ENCODE data around the gene RBM15B. TPM values are rescaled to one million over a fixed set of nuclear protein-coding genes. Genes with fewer than 3 reads are reported as not detected.

Gene RBM15B
- total RNA-seq, 4 donors from 2014 or later = 26.3 to 35.3 (median 27.0) TPM

DNA sequence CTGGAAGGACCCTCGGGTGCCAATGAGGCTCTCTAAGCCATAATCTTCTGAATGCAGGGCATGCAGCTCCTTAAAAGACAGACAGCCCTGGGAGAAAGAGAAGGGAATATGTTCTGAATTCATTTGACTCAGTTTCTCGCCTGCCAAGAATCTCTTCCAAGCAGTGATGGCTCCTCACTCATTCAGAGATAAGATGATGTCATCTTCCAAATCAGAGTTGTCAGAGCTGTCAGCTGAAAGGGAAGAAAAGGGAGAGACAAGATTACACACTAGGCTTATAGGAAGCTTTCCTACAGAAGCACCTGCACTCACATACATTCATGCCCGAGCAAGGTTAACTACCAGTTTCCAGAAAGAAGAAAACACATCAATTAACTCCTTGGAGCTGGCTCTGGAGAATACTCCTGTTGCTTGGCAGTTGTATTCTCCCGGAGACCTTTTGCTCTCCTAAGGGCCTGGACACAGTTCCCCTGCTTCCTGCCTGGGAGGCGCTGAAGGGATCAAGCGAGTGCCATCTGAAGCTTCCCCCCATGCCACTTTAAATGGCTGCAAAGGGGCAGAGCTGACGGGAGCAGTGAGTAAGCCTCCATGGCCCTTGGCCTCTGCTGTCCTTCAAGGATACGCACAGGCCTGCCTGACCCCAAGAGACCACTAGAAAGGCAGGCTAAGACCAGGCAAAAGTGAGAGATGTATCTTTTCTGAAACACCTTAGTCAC, 7.7 kb downstream of the RBM15B start:
- Histone ChIP-seq H3K27me3 (no peaks in the 10 kb centered on the region), H3K4me1 (peaks cover 7 to 39% (median 16%) of the 10 kb centered on the region in 3 donors), H3K27ac (no peak overlapping the region), H3K9me3 (no peaks in the 10 kb centered on the region), H3K4me3 (no peak overlapping the region), H3K36me3 (peaks cover 11 to 100% (median 35%) of the 10 kb centered on the region in 3 donors)
- no peak for TF ChIP-seq CTCF (IDR thresholded peaks at IDR 0.05)
- no peak for TF ChIP-seq POLR2A (IDR thresholded peaks at IDR 0.05)
- intact Hi-C loops (cut with DNase I) = loop anchor here (10.0 kb wide), 1 partner anchor 286 kb away; no protein-coding TSS in a partner anchor
- no peak for DNase-seq
- 61 to 73% methylated on average over 3 to 6 of the region's 8 CpGs for WGBS, 2 donors

DNA sequence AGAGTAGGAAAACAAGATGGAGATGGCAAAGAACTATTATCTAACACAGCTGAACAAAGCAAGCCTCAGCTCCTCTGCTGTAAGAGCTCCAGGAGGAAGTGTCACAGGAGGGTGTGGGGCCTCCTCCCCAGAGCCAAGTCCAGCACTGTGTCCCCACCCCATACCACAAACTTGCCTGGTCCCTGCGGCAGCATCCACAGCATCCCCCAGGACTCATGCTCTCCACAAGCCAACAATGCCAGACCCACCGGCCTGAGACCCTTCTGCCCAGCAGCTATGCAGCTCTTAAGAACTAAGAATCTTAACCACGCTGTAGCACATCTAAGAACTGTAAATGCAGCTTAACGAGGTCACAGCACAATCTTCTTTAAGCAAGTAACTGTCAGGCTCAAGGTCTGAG, 9.1 kb downstream of the RBM15B start:
- TF ChIP-seq CTCF (IDR thresholded peaks at IDR 0.05) = no peak
- no peak for TF ChIP-seq POLR2A (IDR thresholded peaks at IDR 0.05)
- Histone ChIP-seq H3K9me3 (no peaks in the 10 kb centered on the region), H3K36me3 (peaks cover under 1 to 100% (median 23%) of the 10 kb centered on the region in 3 donors), H3K4me3 (no peak overlapping the region), H3K27ac (no peak overlapping the region), H3K27me3 (no peaks in the 10 kb centered on the region), H3K4me1 (peaks cover 4 to 25% (median 8%) of the 10 kb centered on the region in 3 donors)
- no peak for DNase-seq
- WGBS, 2 donors = 81 to 90% methylated on average over 3 to 4 of the region's 4 CpGs
- intact Hi-C loops (cut with DNase I) = no loop called here

DNA sequence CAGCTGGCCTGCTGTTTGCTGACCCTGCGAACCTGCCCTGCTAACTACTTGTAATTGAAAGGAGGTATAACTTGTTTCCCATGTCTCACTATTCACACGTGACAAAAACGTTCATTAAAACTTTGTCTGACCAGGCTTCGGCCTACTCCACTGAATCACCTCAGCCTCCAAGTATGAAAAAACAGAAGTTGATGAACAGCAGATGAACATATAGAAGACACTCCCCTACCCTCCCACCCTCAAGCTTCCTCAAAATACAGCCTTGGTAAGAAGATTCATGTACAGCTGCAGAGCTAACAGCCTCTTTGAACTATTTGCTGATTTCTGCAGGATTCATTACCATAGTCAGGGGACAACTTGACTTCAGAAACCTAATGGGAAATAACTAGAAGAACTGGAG, 10.7 kb downstream of the RBM15B start:
- WGBS, 2 donors = 83 to 89% methylated on average over 4 of the region's 4 CpGs
- Histone ChIP-seq H3K27ac (no peak overlapping the region), H3K4me3 (no peak overlapping the region), H3K36me3 (peaks cover 0 to 98% (median 11%) of the 10 kb centered on the region in 3 donors), H3K9me3 (no peaks in the 10 kb centered on the region), H3K27me3 (no peaks in the 10 kb centered on the region), H3K4me1 (peaks cover 0 to 9% (median 2%) of the 10 kb centered on the region in 3 donors)
- DNase-seq = no peak
- TF ChIP-seq CTCF (IDR thresholded peaks at IDR 0.05) (no peak), POLR2A (IDR thresholded peaks at IDR 0.05) (no peak)
- intact Hi-C loops (cut with DNase I) = no loop called here

- Histone ChIP-seq H3K36me3 (peaks cover 0 to 95% (median 7%) of the 10 kb centered on the region in 3 donors), H3K9me3 (no peaks in the 10 kb centered on the region), H3K4me1 (no peaks in the 10 kb centered on the region), H3K4me3 (no peak overlapping the region), H3K27me3 (no peaks in the 10 kb centered on the region), H3K27ac (no peak overlapping the region)
- intact Hi-C loops (cut with DNase I) = no loop called here
- TF ChIP-seq POLR2A (IDR thresholded peaks at IDR 0.05) = no peak
- TF ChIP-seq CTCF (IDR thresholded peaks at IDR 0.05) = no peak
- no peak for DNase-seq
Observed at GRCh38 chr3:51403675-51404074, 12.6 kb downstream of the RBM15B start.

- peaks cover 0 to 95% (median 11%) of the 10 kb centered on the region in 3 donors for H3K36me3 ChIP-seq
- intact Hi-C loops (cut with DNase I) = no loop called here
- no peak for TF ChIP-seq CTCF (IDR thresholded peaks at IDR 0.05)
- no peak for TF ChIP-seq POLR2A (IDR thresholded peaks at IDR 0.05)
- no peaks in the 10 kb centered on the region for H3K9me3 ChIP-seq
- no peaks in the 10 kb centered on the region for H3K4me1 ChIP-seq
- no peak overlapping the region for H3K27ac ChIP-seq
- WGBS, 2 donors = 80 to 95% methylated on average over 2 of the region's 2 CpGs
- DNase-seq = no peak
- no peak overlapping the region for H3K4me3 ChIP-seq
- H3K27me3 ChIP-seq = no peaks in the 10 kb centered on the region
Observed at GRCh38 chr3:51408021-51408420, 16.9 kb downstream of the RBM15B start.

All from esophagus squamous epithelium (tissue), 5 donors.